ENCODE results near the gene ELK3. TPM values are rescaled to one million over a fixed set of nuclear protein-coding genes. Genes with fewer than 3 reads are reported as not detected.

ELK3 gene
- total and polyA plus RNA-seq, 2 of the 13 experiments (the other 11 are each of a cell fraction or from before 2014, with no cell fraction given) = 2.9 to 3.2 TPM

DNA sequence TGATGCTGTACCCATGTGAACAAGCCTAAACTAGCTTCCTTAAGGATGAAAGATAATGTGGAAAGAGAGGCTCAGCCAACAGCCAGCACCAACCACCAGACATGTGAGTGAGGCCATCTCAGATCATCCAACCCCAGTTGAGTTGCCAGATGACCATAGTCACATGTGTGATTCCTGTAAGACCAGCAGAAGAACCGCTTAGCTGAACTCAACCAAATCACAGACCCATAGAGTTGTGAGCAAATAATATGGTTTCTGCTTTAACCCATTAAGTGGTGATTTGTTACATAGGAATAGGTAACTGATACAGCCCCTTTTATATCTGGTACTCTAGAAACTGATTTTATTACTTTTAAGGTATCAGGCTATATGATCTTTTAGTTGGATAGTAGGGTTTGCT, 17.6 kb upstream of the ELK3 start:
- no peaks in the 10 kb centered on the region for H3K9me3 ChIP-seq (ENCODE audit: low read length)
- no peaks in the 10 kb centered on the region for H3K79me2 ChIP-seq (ENCODE audit: insufficient read depth, low read length)
- H3K4me2 ChIP-seq (ENCODE audit: low read depth, low read length) = no peak overlapping the region
- ATAC-seq = no peak
- in situ Hi-C loops (cut with HindIII; ENCODE audit: extremely low pct_ligation_motif_present, low pct_unique_long_range_greater_than_20kb) (no loop called here), intact Hi-C loops (cut with micrococcal nuclease; ENCODE audit: unreplicated experiment) (no loop called here)
- 0% methylated on average over 1 of the region's 1 CpG for WGBS (ENCODE audit: low lambda C conversion rate)
- no peak overlapping the region for H3K4me3 ChIP-seq (replicated peaks in 1 of 3; ENCODE audit: insufficient read depth in 1 of 3, low read depth in 2 of 3, low read length in 3 of 3)
- H2AFZ ChIP-seq (ENCODE audit: low read length) = no peak overlapping the region
- TF ChIP-seq HDAC6 (IDR thresholded peaks at IDR 0.05; ENCODE audit: low read depth, low read length) = no peak
- TF ChIP-seq, protein P1, sequence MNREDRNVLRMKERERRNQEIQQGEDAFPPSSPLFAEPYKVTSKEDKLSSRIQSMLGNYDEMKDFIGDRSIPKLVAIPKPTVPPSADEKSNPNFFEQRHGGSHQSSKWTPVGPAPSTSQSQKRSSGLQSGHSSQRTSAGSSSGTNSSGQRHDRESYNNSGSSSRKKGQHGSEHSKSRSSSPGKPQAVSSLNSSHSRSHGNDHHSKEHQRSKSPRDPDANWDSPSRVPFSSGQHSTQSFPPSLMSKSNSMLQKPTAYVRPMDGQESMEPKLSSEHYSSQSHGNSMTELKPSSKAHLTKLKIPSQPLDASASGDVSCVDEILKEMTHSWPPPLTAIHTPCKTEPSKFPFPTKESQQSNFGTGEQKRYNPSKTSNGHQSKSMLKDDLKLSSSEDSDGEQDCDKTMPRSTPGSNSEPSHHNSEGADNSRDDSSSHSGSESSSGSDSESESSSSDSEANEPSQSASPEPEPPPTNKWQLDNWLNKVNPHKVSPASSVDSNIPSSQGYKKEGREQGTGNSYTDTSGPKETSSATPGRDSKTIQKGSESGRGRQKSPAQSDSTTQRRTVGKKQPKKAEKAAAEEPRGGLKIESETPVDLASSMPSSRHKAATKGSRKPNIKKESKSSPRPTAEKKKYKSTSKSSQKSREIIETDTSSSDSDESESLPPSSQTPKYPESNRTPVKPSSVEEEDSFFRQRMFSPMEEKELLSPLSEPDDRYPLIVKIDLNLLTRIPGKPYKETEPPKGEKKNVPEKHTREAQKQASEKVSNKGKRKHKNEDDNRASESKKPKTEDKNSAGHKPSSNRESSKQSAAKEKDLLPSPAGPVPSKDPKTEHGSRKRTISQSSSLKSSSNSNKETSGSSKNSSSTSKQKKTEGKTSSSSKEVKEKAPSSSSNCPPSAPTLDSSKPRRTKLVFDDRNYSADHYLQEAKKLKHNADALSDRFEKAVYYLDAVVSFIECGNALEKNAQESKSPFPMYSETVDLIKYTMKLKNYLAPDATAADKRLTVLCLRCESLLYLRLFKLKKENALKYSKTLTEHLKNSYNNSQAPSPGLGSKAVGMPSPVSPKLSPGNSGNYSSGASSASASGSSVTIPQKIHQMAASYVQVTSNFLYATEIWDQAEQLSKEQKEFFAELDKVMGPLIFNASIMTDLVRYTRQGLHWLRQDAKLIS (CRISPR knock-in tag; IDR thresholded peaks at IDR 0.05) = no peak
- no peak for TF ChIP-seq IKZF1 (IDR thresholded peaks at IDR 0.05)
- TF ChIP-seq ZNF205 (CRISPR knock-in tag; IDR thresholded peaks at IDR 0.05) = no peak
- TF ChIP-seq, protein P2, sequence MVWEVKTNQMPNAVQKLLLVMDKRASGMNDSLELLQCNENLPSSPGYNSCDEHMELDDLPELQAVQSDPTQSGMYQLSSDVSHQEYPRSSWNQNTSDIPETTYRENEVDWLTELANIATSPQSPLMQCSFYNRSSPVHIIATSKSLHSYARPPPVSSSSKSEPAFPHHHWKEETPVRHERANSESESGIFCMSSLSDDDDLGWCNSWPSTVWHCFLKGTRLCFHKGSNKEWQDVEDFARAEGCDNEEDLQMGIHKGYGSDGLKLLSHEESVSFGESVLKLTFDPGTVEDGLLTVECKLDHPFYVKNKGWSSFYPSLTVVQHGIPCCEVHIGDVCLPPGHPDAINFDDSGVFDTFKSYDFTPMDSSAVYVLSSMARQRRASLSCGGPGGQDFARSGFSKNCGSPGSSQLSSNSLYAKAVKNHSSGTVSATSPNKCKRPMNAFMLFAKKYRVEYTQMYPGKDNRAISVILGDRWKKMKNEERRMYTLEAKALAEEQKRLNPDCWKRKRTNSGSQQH (CRISPR knock-in tag; IDR thresholded peaks at IDR 0.05; ENCODE audit: low read depth) = no peak
- peak; percentile 97 for TF ChIP-seq ZNF331 (CRISPR knock-in tag; IDR thresholded peaks at IDR 0.05)
- no peak for TF ChIP-seq ZNF879 (CRISPR knock-in tag; IDR thresholded peaks at IDR 0.05)
- H3K36me3 ChIP-seq (replicated peaks in 1 of 2; ENCODE audit: control insufficient read depth in 1 of 2, insufficient read depth in 2 of 2, low read length in 2 of 2) = no peaks in the 10 kb centered on the region
- no peak for FAIRE-seq
- H3K4me1 ChIP-seq (ENCODE audit: insufficient read depth, low read length) = no peaks in the 10 kb centered on the region
- H3K9ac ChIP-seq (ENCODE audit: insufficient read depth, low read depth, low read length) = no peak overlapping the region
- peaks cover 0 to 5% of the 10 kb centered on the region in 2 experiments; a peak in 1 of 5 replicates for H3K27me3 ChIP-seq (ENCODE audit: control insufficient read depth in 1 of 2, insufficient read depth in 2 of 2, low read length in 2 of 2)
- no peaks in the 10 kb centered on the region for H4K20me1 ChIP-seq (ENCODE audit: insufficient read depth, low read length)
- ChIA-PET CTCF (ENCODE audit: low intra/inter-chr PET ratio, low total read pairs) (no interaction called here), POLR2A (no interaction called here)
- BruUV-seq (replicated peaks) = no TSS peak
- no peak for DNase-seq (ENCODE audit: low spot score)
- no peak overlapping the region for H3K27ac ChIP-seq (ENCODE audit: extremely low read length, insufficient read depth, low read length)

Measured in HepG2 (cell line).